Measurements from ENCODE around the gene CCDC126.

GRCh38 chr7:23687011-23687410, 89.8 kb downstream of the CCDC126 start:
- TF ChIP-seq, protein P1, sequence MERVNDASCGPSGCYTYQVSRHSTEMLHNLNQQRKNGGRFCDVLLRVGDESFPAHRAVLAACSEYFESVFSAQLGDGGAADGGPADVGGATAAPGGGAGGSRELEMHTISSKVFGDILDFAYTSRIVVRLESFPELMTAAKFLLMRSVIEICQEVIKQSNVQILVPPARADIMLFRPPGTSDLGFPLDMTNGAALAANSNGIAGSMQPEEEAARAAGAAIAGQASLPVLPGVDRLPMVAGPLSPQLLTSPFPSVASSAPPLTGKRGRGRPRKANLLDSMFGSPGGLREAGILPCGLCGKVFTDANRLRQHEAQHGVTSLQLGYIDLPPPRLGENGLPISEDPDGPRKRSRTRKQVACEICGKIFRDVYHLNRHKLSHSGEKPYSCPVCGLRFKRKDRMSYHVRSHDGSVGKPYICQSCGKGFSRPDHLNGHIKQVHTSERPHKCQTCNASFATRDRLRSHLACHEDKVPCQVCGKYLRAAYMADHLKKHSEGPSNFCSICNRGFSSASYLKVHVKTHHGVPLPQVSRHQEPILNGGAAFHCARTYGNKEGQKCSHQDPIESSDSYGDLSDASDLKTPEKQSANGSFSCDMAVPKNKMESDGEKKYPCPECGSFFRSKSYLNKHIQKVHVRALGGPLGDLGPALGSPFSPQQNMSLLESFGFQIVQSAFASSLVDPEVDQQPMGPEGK (CRISPR knock-in tag; IDR thresholded peaks at IDR 0.05; ENCODE audit: borderline replicate concordance), result no peak
- TF ChIP-seq ESRRG (CRISPR knock-in tag; IDR thresholded peaks at IDR 0.05), result no peak
